Ovary (tissue), 9 donors: ENCODE results near the gene MAPK10. TPM values are rescaled to one million over a fixed set of nuclear protein-coding genes. Genes with fewer than 3 reads are reported as not detected.

ENCODE experiments used
- DNase-seq, 5 donors: peaks; one replicate each; pipeline ENCODE4 v3.0.0-alpha.2; 2019 to 2020
- H3K27ac ChIP-seq, 2 donors: fragments of 200-600 bp; one replicate each; pipeline versions ENCODE4 v1.5.1 to v1.8.0; 2019 to 2022
- H3K27me3 ChIP-seq: fragments of 200-600 bp; one replicate; pipeline ENCODE4 v1.8.0; 2022
- H3K36me3 ChIP-seq: fragments of 200-600 bp; sonication (generic); one replicate; pipeline ENCODE4 v1.5.1; 2019
- H3K4me1 ChIP-seq: one replicate; pipeline ENCODE4 v1.8.1; 2013; ENCODE audit warnings: mild to moderate bottlenecking, moderate library complexity; ENCODE audit not compliant: insufficient read depth
- H3K4me3 ChIP-seq: fragments of 200-600 bp; sonication (generic); one replicate; pipeline ENCODE4 v1.5.1; 2017
- H3K9me3 ChIP-seq, 2 donors: fragments of 200-600 bp in 1 of 2; sonication (generic) in 1 of 2; one replicate each; pipeline versions ENCODE4 v1.5.1 to v1.8.1; 2013 to 2019; ENCODE audit warnings: mild to moderate bottlenecking in 1 of 2, moderate library complexity in 1 of 2
- CTCF ChIP-seq, 3 donors: fragments of 450-650 bp in 2 of 3; fragments of 200-600 bp in 1 of 3; IDR thresholded peaks; one replicate each; pipeline versions ENCODE4 v1.5.1 to v1.8.0; 2016 to 2022; ENCODE audit warnings: antibody characterized with exemption in 3 of 3, mild to moderate bottlenecking in 1 of 3
- EP300 ChIP-seq: sonication (generic); formaldehyde crosslinking; IDR thresholded peaks from one replicate; pipeline ENCODE4 v1.6.1; 2017; ENCODE audit warnings: antibody characterized with exemption
- POLR2A ChIP-seq: fragments of 450-650 bp; IDR thresholded peaks from one replicate; pipeline ENCODE4 v1.6.1; 2017; ENCODE audit warnings: antibody characterized with exemption, mild to moderate bottlenecking, moderate library complexity
- WGBS, 3 donors: extraction: QIAGEN DNeasy Blood & Tissue Kit in 1 of 3; methylation state at CpG; one replicate each; pipeline versions ENCODE4 v1.1.5 to v1.1.7; 2013 to 2017; 5-methylcytosine and 5-hydroxymethylcytosine counted together
- intact Hi-C, 4 donors: fragments of 100-400 bp; cut with DNase I; formaldehyde crosslinking; loops; one replicate each; pipeline versions ENCODE4 v1.11.0 to v1.15.1; 2022 to 2023
- polyA plus RNA-seq, 2 donors: library from polyadenylated mRNA; stranded (reverse); fragments of 200-250 nt in 1 of 2; fragments of 350-450 nt in 1 of 2; fragmentation: Illumina TruSeq in 1 of 2; extraction: RNeasy Lipid Tissue Mini Kit (QIAGEN cat#74804) in 1 of 2; gene quantifications; one replicate each; pipeline ENCODE4 v1.2.3, GENCODE V29; 2013 to 2014
- total RNA-seq, 7 donors: library from RNA; depleted of rRNA in 2 of 7; stranded (reverse); fragments of >200 nt in 2 of 7; fragmentation: NEBNext Ultra II Directional in 3 of 7; extraction: Animal tissue kit (Norgen Biotek cat#: 25700) in 3 of 7; gene quantifications; one replicate each; pipeline versions ENCODE4 v1.1.0 to v1.2.4, GENCODE V29; 2016 to 2023
- donor health status: DM: no; HTN: no; CAD: no; lungs with moderate emphysema.
- donor health status: DM: no; HTN: no; CAD: no.
- donor health status: Bipolar disorder and iron deficiency.
- donor health status: DM: yes; HTN: yes; CAD: no.
- donor health status: DM: no; HTN: no; CAD: no.
- donor health status: DM: yes; HTN: yes; CAD: no.

The MAPK10 gene
- total and polyA plus RNA-seq, 9 donors: 19.3 to 41.6 (median 32.4) TPM

- TF ChIP-seq POLR2A (no peak), CTCF (IDR thresholded peaks at IDR 0.05) (no peak), EP300 (no peak)
- 26 to 64% (median 40%) methylated on average over 6 of the region's 6 CpGs for WGBS, 3 donors
- H3K9me3 ChIP-seq: no peaks in the 10 kb centered on the region
- H3K27me3 ChIP-seq: no peaks in the 10 kb centered on the region
- H3K4me3 ChIP-seq: no peak overlapping the region
- no peaks in the 10 kb centered on the region for H3K36me3 ChIP-seq
- no peak overlapping the region for H3K27ac ChIP-seq
- no peak for DNase-seq
- intact Hi-C loops: no loop called here
- no peaks in the 10 kb centered on the region for H3K4me1 ChIP-seq
These were observed 27.1 kb upstream of the MAPK10 start for GRCh38 chr4:86386817-86387415.

GRCh38 chr4:86386201-86386600 is 26.3 kb upstream of the MAPK10 start:
- Histone ChIP-seq H3K27me3 (no peaks in the 10 kb centered on the region), H3K27ac (no peak overlapping the region), H3K4me3 (no peak overlapping the region), H3K9me3 (no peaks in the 10 kb centered on the region), H3K36me3 (no peaks in the 10 kb centered on the region), H3K4me1 (no peaks in the 10 kb centered on the region)
- TF ChIP-seq EP300 (no peak), CTCF (IDR thresholded peaks at IDR 0.05) (no peak), POLR2A (no peak)
- 96 to 100% (median 98%) methylated on average over 5 of the region's 5 CpGs for WGBS, 3 donors
- intact Hi-C loops: no loop called here
- DNase-seq: no peak

GRCh38 chr4:86381431-86381830 is 21.6 kb upstream of the MAPK10 start:
- Histone ChIP-seq H3K9me3 (no peaks in the 10 kb centered on the region), H3K27ac (no peak overlapping the region), H3K27me3 (no peaks in the 10 kb centered on the region), H3K36me3 (no peaks in the 10 kb centered on the region), H3K4me3 (no peak overlapping the region), H3K4me1 (no peaks in the 10 kb centered on the region)
- WGBS, 3 donors: 84 to 88% (median 87%) methylated on average over 4 of the region's 4 CpGs
- no peak for TF ChIP-seq CTCF (IDR thresholded peaks at IDR 0.05)
- TF ChIP-seq EP300: no peak
- no peak for TF ChIP-seq POLR2A
- no peak for DNase-seq
- intact Hi-C loops: no loop called here

- Histone ChIP-seq H3K9me3 (no peaks in the 10 kb centered on the region), H3K27ac (no peak overlapping the region), H3K27me3 (no peaks in the 10 kb centered on the region), H3K4me3 (no peak overlapping the region), H3K36me3 (no peaks in the 10 kb centered on the region), H3K4me1 (no peaks in the 10 kb centered on the region)
- intact Hi-C loops: no loop called here
- TF ChIP-seq EP300: no peak
- no peak for DNase-seq
These were observed 20.4 kb upstream of the MAPK10 start for GRCh38 chr4:86380181-86380724.

GRCh38 chr4:86376850-86377249 is 17.0 kb upstream of the MAPK10 start:
- intact Hi-C loops: no loop called here
- TF ChIP-seq EP300: no peak
- Histone ChIP-seq H3K4me1 (no peaks in the 10 kb centered on the region), H3K36me3 (no peaks in the 10 kb centered on the region), H3K27me3 (no peaks in the 10 kb centered on the region), H3K9me3 (no peaks in the 10 kb centered on the region), H3K27ac (no peak overlapping the region), H3K4me3 (no peak overlapping the region)
- DNase-seq: no peak
- WGBS, 3 donors: 80 to 96% (median 89%) methylated on average over 1 of the region's 1 CpG
